Measurements from ENCODE around the gene GRIPAP1.

- TF ChIP-seq, protein P1, sequence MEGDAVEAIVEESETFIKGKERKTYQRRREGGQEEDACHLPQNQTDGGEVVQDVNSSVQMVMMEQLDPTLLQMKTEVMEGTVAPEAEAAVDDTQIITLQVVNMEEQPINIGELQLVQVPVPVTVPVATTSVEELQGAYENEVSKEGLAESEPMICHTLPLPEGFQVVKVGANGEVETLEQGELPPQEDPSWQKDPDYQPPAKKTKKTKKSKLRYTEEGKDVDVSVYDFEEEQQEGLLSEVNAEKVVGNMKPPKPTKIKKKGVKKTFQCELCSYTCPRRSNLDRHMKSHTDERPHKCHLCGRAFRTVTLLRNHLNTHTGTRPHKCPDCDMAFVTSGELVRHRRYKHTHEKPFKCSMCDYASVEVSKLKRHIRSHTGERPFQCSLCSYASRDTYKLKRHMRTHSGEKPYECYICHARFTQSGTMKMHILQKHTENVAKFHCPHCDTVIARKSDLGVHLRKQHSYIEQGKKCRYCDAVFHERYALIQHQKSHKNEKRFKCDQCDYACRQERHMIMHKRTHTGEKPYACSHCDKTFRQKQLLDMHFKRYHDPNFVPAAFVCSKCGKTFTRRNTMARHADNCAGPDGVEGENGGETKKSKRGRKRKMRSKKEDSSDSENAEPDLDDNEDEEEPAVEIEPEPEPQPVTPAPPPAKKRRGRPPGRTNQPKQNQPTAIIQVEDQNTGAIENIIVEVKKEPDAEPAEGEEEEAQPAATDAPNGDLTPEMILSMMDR (IDR thresholded peaks at IDR 0.05 in 4 of 5, conservative IDR thresholded peaks at IDR 0.05 in 1 of 5), result no peak
- no peak for TF ChIP-seq POLR2A (IDR thresholded peaks at IDR 0.05)
These were observed 1.4 kb downstream of the GRIPAP1 start for GRCh38 chrX:49000636-49001035.
